Right renal cortex interstitium (tissue), 3 donors: ENCODE results near the gene SYTL5. TPM values are rescaled to one million over a fixed set of nuclear protein-coding genes. Genes with fewer than 3 reads are reported as not detected.

Experiments
- DNase-seq, 3 donors: peaks; one replicate each; pipeline ENCODE4 v3.0.0-alpha.2; 2013; ENCODE audit warnings: low read depth in 3 of 3, low spot score in 2 of 3
- polyA plus RNA-seq, 3 donors: library from polyadenylated mRNA; unstranded; fragments of 120-200 nt; gene quantifications; one replicate each; pipeline ENCODE4 v1.2.1, GENCODE V29; 2013; ENCODE audit not compliant: insufficient read length in 3 of 3

The SYTL5 gene
- polyA plus RNA-seq, 3 donors = 2.8 to 3.4 (median 2.8) TPM

DNA sequence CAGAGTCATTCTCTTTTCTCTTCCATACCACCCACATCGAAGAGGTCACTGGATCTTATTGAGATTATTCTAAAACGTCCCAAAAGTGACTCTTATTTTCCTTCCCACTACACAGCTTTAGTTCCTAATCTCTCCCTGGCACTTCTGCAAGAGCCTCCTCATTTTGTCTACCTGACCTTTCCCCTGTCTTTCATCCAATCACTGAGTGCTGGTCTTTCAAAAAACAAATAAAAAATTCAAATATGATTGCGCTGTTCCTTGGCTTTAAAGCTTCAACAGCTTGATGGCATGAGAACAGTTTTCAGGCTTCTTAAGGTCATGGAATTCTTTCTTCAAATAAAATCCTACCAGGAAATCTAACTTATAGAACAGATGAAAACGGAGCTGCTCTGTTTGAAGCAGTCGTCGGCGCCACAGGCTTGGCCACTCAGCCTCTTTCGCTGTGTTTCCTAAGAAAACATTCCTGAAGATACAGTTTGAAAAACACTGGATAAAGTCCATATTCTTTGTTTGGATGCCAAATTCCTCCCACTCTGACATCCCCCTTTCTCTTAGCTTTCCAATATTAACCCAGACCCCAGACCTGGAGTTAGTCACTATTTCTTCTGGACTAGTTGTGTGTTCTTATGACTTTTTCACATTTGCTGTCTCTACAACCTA lies 12.5 kb downstream of the SYTL5 start:
- no peak for DNase-seq

- no peak for DNase-seq
Measured at GRCh38 chrX:38028300-38028699, 21.9 kb downstream of the SYTL5 start.

DNA sequence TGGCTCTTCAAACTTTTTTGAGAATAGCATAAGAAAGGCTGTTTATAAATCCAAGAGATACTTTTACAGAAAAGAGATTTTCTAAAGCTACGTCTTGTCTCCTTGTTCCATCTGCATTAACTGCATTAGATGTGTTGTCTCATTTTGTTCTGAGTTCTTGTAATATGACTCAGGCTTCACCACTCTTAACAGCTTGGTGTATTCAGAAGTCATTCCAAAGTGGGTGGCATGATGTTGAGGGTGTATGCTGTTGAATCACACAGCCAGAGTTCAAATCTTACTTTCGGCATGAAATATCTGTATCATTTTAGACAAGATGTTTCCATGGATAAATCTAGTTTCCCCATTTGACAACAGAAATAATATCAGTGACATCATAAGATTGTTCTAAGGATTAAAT lies 30.1 kb downstream of the SYTL5 start:
- DNase-seq = no peak

DNA sequence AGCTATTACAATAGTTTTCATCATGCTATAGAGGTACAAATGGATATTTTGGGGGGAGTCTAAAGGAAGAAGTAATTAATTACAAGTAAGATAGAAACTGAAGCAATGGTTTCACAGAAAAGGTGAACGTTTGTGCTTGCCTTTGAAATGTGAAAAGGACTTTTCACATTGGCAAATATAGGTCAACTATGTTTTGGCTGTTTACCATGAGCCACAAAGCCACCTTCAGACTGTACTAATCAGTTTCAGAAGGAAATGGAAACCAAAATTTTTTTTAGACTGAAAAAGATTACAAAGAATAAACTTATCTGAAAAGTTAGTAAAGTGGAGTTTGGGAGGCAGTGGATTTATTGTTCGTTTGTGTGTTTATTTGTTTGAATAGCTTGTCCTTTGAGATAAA lies 32.1 kb downstream of the SYTL5 start:
- no peak for DNase-seq

GRCh38 chrX:38041237-38041636 lies 34.9 kb downstream of the SYTL5 start:
- DNase-seq = no peak

GRCh38 chrX:38044701-38045100 lies 38.3 kb downstream of the SYTL5 start:
- DNase-seq = no peak

- peak in 1 of 3 donors; percentile 5 for DNase-seq
Measured at GRCh38 chrX:38045538-38046096, 39.3 kb downstream of the SYTL5 start.

DNA sequence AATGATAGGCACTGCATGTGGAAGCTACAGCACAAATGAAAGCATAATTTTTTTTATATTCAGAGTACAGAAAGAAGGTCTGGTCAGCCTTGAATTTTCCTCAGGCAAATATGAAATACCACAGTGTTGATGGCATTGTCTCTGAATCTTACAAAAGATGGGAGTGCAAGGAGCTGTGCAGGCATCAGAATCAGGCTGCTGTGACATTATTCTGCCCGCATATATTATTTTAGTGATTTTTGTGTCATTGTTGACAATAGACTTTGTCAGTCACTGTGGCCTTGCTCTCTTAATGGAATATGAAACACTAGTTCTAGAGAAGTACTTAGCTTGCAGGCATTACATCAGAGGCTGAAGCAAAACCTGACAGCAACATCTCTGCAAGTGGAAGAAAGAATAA lies 42.5 kb downstream of the SYTL5 start:
- no peak for DNase-seq

GRCh38 chrX:38050806-38051205 lies 44.5 kb downstream of the SYTL5 start:
- no peak for DNase-seq

DNA sequence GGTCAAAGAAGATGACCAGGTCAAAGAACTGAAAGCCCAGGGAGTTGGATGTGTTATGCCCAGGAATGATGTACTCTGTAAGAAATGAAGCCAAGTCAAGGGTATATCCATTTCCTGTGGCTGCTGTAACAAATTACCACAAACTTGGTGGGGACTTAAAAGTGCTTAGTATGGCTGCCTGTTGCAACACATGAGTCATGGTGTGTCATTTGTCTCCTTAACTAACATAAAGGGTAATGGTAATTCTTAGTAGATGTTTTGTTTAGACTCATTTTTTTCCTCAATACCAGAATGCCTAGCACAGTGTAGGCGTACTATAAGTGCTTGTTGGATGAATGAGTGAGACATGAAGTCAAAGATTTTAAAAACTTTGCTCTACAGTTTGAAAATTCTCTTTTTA lies 45.7 kb downstream of the SYTL5 start:
- no peak for DNase-seq

DNA sequence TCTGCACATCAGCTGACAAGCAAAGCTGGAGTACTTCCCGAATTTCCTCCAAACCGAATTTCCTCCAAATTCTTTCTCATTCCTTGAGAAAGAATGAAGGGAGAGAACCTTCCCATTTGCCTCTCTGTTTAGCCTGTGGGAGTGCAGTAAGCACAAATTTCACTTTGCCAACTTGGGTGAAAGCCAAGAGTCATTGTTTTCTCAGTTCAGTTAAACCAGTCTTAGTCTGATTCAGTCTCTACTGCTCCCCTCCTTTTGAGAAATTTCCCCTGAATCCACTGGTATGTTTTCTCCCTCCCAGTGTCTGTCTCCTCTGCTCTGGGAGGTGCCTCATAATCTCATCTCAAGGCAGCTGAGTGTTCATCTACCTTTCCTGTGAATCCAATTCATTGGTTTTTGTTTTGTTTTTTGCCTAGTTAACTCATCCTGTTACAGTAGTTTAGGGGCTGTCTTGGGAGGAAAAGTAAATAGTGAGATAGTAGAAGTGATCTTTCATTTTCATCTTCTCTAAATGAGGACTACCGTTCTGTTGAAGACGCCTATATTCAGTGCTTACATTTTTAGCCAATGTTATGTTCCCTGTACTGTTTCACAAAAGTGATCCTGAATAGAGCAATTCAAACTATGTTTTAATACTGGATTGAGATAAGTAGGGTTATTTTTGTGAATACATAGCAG lies 49.0 kb downstream of the SYTL5 start:
- DNase-seq = no peak

DNA sequence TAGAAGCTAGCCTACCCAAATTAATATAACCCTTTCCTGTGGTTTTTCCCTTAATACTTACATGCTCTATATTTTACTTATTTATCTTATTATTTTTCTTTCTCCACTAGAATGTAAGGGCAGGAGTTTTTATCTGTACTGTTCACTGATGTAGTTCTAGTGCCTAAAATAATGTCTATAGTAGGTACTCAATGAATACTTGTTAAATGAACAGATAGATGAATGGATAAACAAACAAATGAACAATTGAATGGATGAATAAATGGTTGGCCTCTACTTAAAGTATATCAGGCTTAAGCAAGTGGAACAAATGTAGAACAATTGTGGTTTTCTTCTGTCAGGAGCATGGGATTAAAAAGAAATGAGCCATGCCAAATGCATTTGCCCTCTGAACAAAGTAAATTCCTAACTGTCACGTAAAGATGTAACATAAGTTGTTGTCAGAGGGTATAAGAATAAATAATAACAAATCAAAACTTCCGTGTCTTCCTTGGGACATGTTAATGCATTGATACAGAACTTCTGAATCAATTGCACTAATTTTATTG lies 54.1 kb downstream of the SYTL5 start:
- DNase-seq = no peak

DNA sequence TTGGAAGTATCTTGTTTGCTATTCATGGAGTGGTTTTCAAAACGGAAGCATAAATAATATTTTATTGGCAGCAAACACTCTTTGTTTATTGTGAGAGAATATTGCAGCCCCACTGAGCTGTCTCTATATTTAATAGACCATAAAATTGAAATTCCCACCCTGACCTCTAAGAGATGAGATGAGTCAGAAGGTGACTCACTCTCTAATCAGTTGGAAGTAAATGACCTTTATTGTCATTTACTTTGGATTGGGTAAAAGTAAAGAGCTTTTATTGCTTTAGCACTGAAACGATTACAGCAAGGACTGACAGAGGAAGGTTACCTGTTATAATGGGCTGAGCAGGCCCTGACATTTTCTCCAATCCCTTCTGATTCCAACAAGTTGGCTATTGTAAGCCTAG lies 55.0 kb downstream of the SYTL5 start:
- no peak for DNase-seq

DNA sequence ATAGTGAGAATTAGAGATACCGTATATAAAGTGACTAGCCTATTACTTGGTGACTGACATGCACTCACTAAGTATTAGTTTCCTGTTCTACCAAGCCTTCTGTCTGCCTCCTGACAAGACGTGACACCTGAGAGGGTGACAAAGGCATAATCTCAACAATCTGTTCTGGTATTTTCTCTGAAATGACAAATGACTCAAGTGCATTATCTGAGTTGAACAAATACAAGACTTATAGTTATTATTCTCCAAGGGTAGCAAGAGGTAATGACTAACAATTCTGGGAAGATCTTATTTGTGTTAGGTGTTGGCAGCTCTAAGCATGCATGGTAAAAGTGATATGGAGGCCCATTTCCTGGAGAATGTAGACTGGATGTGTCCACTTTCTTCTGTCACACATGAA lies 60.6 kb downstream of the SYTL5 start:
- DNase-seq = no peak

- DNase-seq = no peak
Measured at GRCh38 chrX:38069273-38069672, 62.9 kb downstream of the SYTL5 start.

- DNase-seq = no peak
Measured at GRCh38 chrX:38069991-38070390, 63.6 kb downstream of the SYTL5 start.

GRCh38 chrX:38079463-38079862 lies 73.1 kb downstream of the SYTL5 start:
- DNase-seq = no peak

- no peak for DNase-seq
Measured at GRCh38 chrX:38080808-38081207, 74.5 kb downstream of the SYTL5 start.

GRCh38 chrX:38081909-38082308 lies 75.6 kb downstream of the SYTL5 start:
- DNase-seq = no peak

- no peak for DNase-seq
Measured at GRCh38 chrX:38082309-38082708, 76.0 kb downstream of the SYTL5 start.

- DNase-seq = no peak
Measured at GRCh38 chrX:38085813-38086212, 79.5 kb downstream of the SYTL5 start.
